ENCODE results near the gene CXorf66. TPM values are rescaled to one million over a fixed set of nuclear protein-coding genes. Genes with fewer than 3 reads are reported as not detected.

The CXorf66 gene
- total and polyA plus RNA-seq, 9 of the 15 experiments (the other 6 are each of a cell fraction or from before 2014, with no cell fraction given): not detected

- no peak for TF ChIP-seq FOXO4 (CRISPR knock-in tag; IDR thresholded peaks at IDR 0.05)
- no peak for TF ChIP-seq BRCA1 (IDR thresholded peaks at IDR 0.05)
- TF ChIP-seq BRCA1 (CRISPR knock-in tag; IDR thresholded peaks at IDR 0.05): no peak
- TF ChIP-seq SIX5 (IDR thresholded peaks at IDR 0.05; ENCODE audit: borderline replicate concordance in 1 of 2, insufficient read depth in 1 of 2, low read depth in 1 of 2, low read length in 2 of 2): peak; percentile 55 to 59; a peak in 3 of 4 replicates
- no peak for TF ChIP-seq ESRRA (IDR thresholded peaks at IDR 0.05; ENCODE audit: borderline replicate concordance, low read depth)
- no peak for TF ChIP-seq ZNF224 (CRISPR knock-in tag; IDR thresholded peaks at IDR 0.05)
- TF ChIP-seq AFF1 (IDR thresholded peaks at IDR 0.05; ENCODE audit: low read depth in 1 of 2, partially characterized antibody in 2 of 2): peak in 1 of 2 experiments; percentile 46
- TF ChIP-seq CBFB (CRISPR knock-in tag; IDR thresholded peaks at IDR 0.05): no peak
- TF ChIP-seq CREM (IDR thresholded peaks at IDR 0.05; ENCODE audit: low read depth): peak; percentile 30; the same call in 1 of the 2 replicates
- peak; percentile 23; the same call in 1 of the 2 replicates for TF ChIP-seq ZBTB7A (IDR thresholded peaks at IDR 0.05; ENCODE audit: borderline replicate concordance, control insufficient read depth, low read depth, low read length)
- TF ChIP-seq CCAR2 (IDR thresholded peaks at IDR 0.05; ENCODE audit: low read depth, low read length): no peak
- no peak for TF ChIP-seq FIP1L1 (IDR thresholded peaks at IDR 0.05; ENCODE audit: low read depth, low read length, poor library complexity, severe bottlenecking)
- TF ChIP-seq ZBTB26 (CRISPR knock-in tag; IDR thresholded peaks at IDR 0.05): no peak
- TF ChIP-seq POLR2AphosphoS5 (IDR thresholded peaks at IDR 0.05; ENCODE audit: control insufficient read depth, insufficient read depth, low read depth, low read length): peak; percentile 79
These were observed 32.2 kb downstream of the CXorf66 start, which contains the start of gene ATP11C (continued) for GRCh38 chrX:139932901-139933796.

All from K562 (cell line).